MM.1S (cell line): ENCODE data around the gene TM4SF20.

Experiments used
- DNase-seq: peaks from one replicate; pipeline ENCODE4 v3.0.0-alpha.2; 2015
- H2AFZ ChIP-seq: fragments of 300-600 bp; sonication (generic); 2 replicates; pipeline ENCODE4 v1.6.0; 2016; ENCODE audit warnings: antibody characterized with exemption, low read length
- H3F3A ChIP-seq: fragments of 300-600 bp; sonication (generic); 2 replicates; pipeline ENCODE4 v1.6.1; 2016; ENCODE audit warnings: mild to moderate bottlenecking, antibody characterized with exemption, low read length, moderate library complexity, mixed read lengths; ENCODE audit not compliant: insufficient read depth
- H3K27ac ChIP-seq: fragments of 300-600 bp; sonication (generic); 2 replicates; pipeline ENCODE4 v1.5.1; 2016; ENCODE audit warnings: mild to moderate bottlenecking, low read length
- H3K27me3 ChIP-seq: fragments of 300-600 bp; sonication (generic); replicated peaks from 2 replicates; pipeline ENCODE4 v1.6.0; 2016; ENCODE audit warnings: low read length; ENCODE audit not compliant: insufficient read depth
- H3K36me3 ChIP-seq: fragments of 300-600 bp; sonication (generic); replicated peaks from 2 replicates; pipeline ENCODE4 v1.6.1; 2016; ENCODE audit warnings: mild to moderate bottlenecking, low read length, mixed read lengths; ENCODE audit not compliant: insufficient read depth
- H3K4me1 ChIP-seq: fragments of 300-600 bp; sonication (generic); 2 replicates; pipeline ENCODE4 v1.6.1; 2016; ENCODE audit warnings: low read length, mixed read lengths
- H3K4me2 ChIP-seq: fragments of 300-600 bp; sonication (generic); 2 replicates; pipeline ENCODE4 v1.6.0; 2016; ENCODE audit warnings: low read depth, low read length
- H3K4me3 ChIP-seq: fragments of 300-600 bp; sonication (generic); 2 replicates; pipeline ENCODE4 v1.5.1; 2016; ENCODE audit warnings: low read length, mixed read lengths
- H3K79me2 ChIP-seq: fragments of 300-600 bp; sonication (generic); 2 replicates; pipeline ENCODE4 v1.6.1; 2016; ENCODE audit warnings: mixed run types, low read length, mixed read lengths
- H3K9ac ChIP-seq: fragments of 300-600 bp; sonication (generic); 2 replicates; pipeline ENCODE4 v1.6.1; 2016; ENCODE audit warnings: low read length, mixed read lengths
- H3K9me2 ChIP-seq: fragments of 300-600 bp; sonication (generic); replicated peaks from 2 replicates; pipeline ENCODE4 v1.6.1; 2016; ENCODE audit warnings: mild to moderate bottlenecking, low read length, mixed read lengths; ENCODE audit not compliant: insufficient read depth
- H3K9me3 ChIP-seq: fragments of 300-600 bp; sonication (generic); replicated peaks from 2 replicates; pipeline ENCODE4 v1.6.1; 2016; ENCODE audit warnings: mild to moderate bottlenecking, low read length, mixed read lengths; ENCODE audit not compliant: insufficient read depth
- H4K20me1 ChIP-seq: fragments of 300-600 bp; sonication (generic); 2 replicates; pipeline ENCODE4 v1.6.1; 2016; ENCODE audit warnings: mild to moderate bottlenecking, low read length, moderate library complexity, mixed read lengths; ENCODE audit not compliant: insufficient read depth
- EZH2 ChIP-seq: fragments of 300-600 bp; sonication (generic); optimal IDR thresholded peaks from 2 replicates; pipeline ENCODE3; 2017; ENCODE audit warnings: low read depth, mild to moderate bottlenecking, antibody characterized with exemption, low read length, mixed read lengths
- EZH2phosphoT487 ChIP-seq: fragments of 300-600 bp; sonication (generic); IDR thresholded peaks from 2 replicates; pipeline ENCODE4 v1.6.1; 2018; ENCODE audit warnings: antibody characterized with exemption, low read length
- TF ChIP-seq, protein P1 (sequence below): fragments of 300-600 bp; sonication (generic); IDR thresholded peaks from 2 replicates; pipeline ENCODE4 v1.5.1; 2016; ENCODE audit warnings: antibody characterized with exemption, low read length, mixed read lengths

Gene TM4SF20

DNA sequence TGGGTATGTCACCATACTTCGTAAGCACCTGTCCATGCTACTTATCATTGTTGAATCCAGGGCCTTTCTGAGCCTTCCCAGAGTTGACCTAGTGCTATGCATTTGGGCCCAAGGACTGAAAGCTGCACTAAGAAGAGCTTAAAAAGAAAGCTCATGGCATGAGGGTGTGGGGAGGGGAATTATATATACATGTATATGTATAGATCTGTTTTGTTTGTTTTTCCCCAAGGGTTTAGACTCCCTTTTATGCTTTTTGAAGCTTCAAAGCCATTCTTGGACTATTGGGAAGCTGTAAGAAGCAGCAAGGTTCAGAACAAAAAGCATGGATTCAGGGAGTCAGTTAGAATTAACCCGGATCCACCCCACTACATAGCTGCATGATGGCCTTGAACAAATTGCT is 30.8 kb downstream of the TM4SF20 start:
- no peaks in the 10 kb centered on the region for H3K9me3 ChIP-seq
- H3K27me3 ChIP-seq: no peaks in the 10 kb centered on the region
- H2AFZ ChIP-seq: no peak overlapping the region
- H3K4me1 ChIP-seq: no peaks in the 10 kb centered on the region
- no peaks in the 10 kb centered on the region for H3F3A ChIP-seq
- H3K79me2 ChIP-seq: no peaks in the 10 kb centered on the region
- no peak for DNase-seq
- H3K9me2 ChIP-seq: no peaks in the 10 kb centered on the region
- H3K4me2 ChIP-seq: no peak overlapping the region
- H3K36me3 ChIP-seq: no peaks in the 10 kb centered on the region
- no peak overlapping the region for H3K27ac ChIP-seq
- H3K9ac ChIP-seq: no peak overlapping the region
- TF ChIP-seq, protein P1, sequence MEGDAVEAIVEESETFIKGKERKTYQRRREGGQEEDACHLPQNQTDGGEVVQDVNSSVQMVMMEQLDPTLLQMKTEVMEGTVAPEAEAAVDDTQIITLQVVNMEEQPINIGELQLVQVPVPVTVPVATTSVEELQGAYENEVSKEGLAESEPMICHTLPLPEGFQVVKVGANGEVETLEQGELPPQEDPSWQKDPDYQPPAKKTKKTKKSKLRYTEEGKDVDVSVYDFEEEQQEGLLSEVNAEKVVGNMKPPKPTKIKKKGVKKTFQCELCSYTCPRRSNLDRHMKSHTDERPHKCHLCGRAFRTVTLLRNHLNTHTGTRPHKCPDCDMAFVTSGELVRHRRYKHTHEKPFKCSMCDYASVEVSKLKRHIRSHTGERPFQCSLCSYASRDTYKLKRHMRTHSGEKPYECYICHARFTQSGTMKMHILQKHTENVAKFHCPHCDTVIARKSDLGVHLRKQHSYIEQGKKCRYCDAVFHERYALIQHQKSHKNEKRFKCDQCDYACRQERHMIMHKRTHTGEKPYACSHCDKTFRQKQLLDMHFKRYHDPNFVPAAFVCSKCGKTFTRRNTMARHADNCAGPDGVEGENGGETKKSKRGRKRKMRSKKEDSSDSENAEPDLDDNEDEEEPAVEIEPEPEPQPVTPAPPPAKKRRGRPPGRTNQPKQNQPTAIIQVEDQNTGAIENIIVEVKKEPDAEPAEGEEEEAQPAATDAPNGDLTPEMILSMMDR: no peak
- TF ChIP-seq EZH2 (no peak), EZH2phosphoT487 (no peak)
- H4K20me1 ChIP-seq: no peaks in the 10 kb centered on the region
- no peak overlapping the region for H3K4me3 ChIP-seq

DNA sequence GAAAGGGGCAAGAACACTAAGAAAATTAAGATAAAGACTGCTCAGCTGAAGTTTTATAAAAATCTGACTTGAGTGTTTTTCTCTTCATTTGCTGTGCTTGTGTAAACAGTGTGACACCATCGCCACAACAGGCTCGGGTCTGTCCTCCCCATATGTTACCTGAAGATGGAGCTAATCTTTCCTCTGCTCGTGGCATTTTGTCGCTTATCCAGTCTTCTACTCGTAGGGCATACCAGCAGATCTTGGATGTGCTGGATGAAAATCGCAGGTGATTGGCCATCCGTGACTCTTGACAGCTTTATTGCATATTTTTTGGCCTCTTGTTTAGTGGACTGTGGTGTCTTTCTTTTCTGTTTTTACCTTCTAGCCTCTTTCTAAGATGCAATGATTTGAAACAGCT is 32.0 kb downstream of the TM4SF20 start:
- no peaks in the 10 kb centered on the region for H3K27me3 ChIP-seq
- no peak overlapping the region for H3K4me3 ChIP-seq
- H3K9me3 ChIP-seq: no peaks in the 10 kb centered on the region
- H4K20me1 ChIP-seq: no peaks in the 10 kb centered on the region
- DNase-seq: no peak
- H3K9me2 ChIP-seq: no peaks in the 10 kb centered on the region
- no peak for TF ChIP-seq EZH2
- TF ChIP-seq, protein P1: no peak
- TF ChIP-seq EZH2phosphoT487: no peak
- H3K4me1 ChIP-seq: no peaks in the 10 kb centered on the region
- H3F3A ChIP-seq: no peaks in the 10 kb centered on the region
- H3K79me2 ChIP-seq: no peaks in the 10 kb centered on the region
- no peaks in the 10 kb centered on the region for H3K36me3 ChIP-seq
- no peak overlapping the region for H3K4me2 ChIP-seq
- H3K27ac ChIP-seq: no peak overlapping the region
- no peak overlapping the region for H2AFZ ChIP-seq
- no peak overlapping the region for H3K9ac ChIP-seq

DNA sequence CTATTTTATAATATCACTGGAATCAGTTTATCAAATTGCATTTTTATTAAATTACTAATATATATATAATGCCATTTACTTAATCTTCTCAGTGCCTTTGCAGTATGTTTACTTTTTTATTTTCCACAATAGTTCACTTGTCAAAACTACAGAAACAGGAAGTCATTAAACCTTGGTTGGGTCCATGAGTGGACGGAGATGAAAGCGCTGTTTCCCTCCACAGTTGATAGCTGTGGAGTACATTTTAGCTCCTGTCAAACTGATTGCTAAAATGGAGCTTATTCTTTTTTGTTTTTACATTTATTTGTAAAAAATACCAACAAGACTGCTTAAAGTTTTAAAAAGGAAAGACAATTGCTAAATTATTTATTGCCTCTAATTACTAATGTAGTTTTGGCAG is 34.9 kb downstream of the TM4SF20 start:
- Histone ChIP-seq H3K4me2 (no peak overlapping the region), H3K4me1 (no peaks in the 10 kb centered on the region), H4K20me1 (no peaks in the 10 kb centered on the region), H3K27me3 (no peaks in the 10 kb centered on the region), H3K79me2 (no peaks in the 10 kb centered on the region), H3K27ac (no peak overlapping the region), H3K36me3 (no peaks in the 10 kb centered on the region), H3K9me3 (no peaks in the 10 kb centered on the region), H2AFZ (no peak overlapping the region), H3K9me2 (no peaks in the 10 kb centered on the region), H3F3A (no peaks in the 10 kb centered on the region), H3K9ac (no peak overlapping the region), H3K4me3 (no peak overlapping the region)
- no peak for DNase-seq
- TF ChIP-seq EZH2phosphoT487: no peak
- TF ChIP-seq, protein P1: no peak
